Spleen (tissue), 11 donors: ENCODE data around the gene ATP6V0A4. TPM values are rescaled to one million over a fixed set of nuclear protein-coding genes. Genes with fewer than 3 reads are reported as not detected.

Experiments used
- DNase-seq: peaks from one replicate; pipeline ENCODE4 v3.0.0-alpha.2; 2020
- H3K27ac ChIP-seq, 8 donors: fragments of 200-600 bp; sonication (generic) in 7 of 8; 1 replicate in 4 of 8; 2 replicates in 4 of 8; pipeline versions ENCODE4 v1.5.0 to v1.8.0; 2016 to 2021; ENCODE audit warnings: inconsistent platforms in 4 of 8, mild to moderate bottlenecking in 4 of 8, moderate library complexity in 1 of 8
- H3K27me3 ChIP-seq, 7 donors: fragments of 200-600 bp; sonication (generic) in 6 of 7; replicated peaks in 1 of 7; 1 replicate in 4 of 7; 2 replicates in 3 of 7; pipeline versions ENCODE4 v1.5.0 to v1.8.0; 2016 to 2021; ENCODE audit warnings: inconsistent platforms in 3 of 7, mild to moderate bottlenecking in 1 of 7
- H3K36me3 ChIP-seq, 6 donors: fragments of 200-600 bp; sonication (generic) in 5 of 6; 1 replicate in 4 of 6; 2 replicates in 2 of 6; pipeline versions ENCODE4 v1.5.0 to v1.8.0; 2016 to 2021; ENCODE audit warnings: inconsistent platforms in 2 of 6
- H3K4me1 ChIP-seq, 6 donors: fragments of 200-600 bp; sonication (generic) in 5 of 6; 1 replicate in 3 of 6; 2 replicates in 3 of 6; pipeline versions ENCODE4 v1.5.0 to v1.8.0; 2016 to 2021; ENCODE audit warnings: inconsistent platforms in 3 of 6
- H3K4me3 ChIP-seq, 8 donors: fragments of 200-600 bp; sonication (generic) in 7 of 8; 1 replicate in 4 of 8; 2 replicates in 4 of 8; pipeline versions ENCODE4 v1.5.0 to v1.8.0; 2016 to 2021; ENCODE audit warnings: inconsistent platforms in 4 of 8, mild to moderate bottlenecking in 4 of 8, moderate library complexity in 2 of 8
- H3K9me3 ChIP-seq, 8 donors: fragments of 200-600 bp; sonication (generic) in 7 of 8; 1 replicate in 4 of 8; 2 replicates in 4 of 8; pipeline versions ENCODE4 v1.5.0 to v1.8.0; 2016 to 2021; ENCODE audit warnings: inconsistent platforms in 4 of 8
- POLR2A ChIP-seq, 3 donors: fragments of 450-650 bp; IDR thresholded peaks; one replicate each; pipeline ENCODE4 v1.5.1; 2017; ENCODE audit warnings: antibody characterized with exemption in 3 of 3, mild to moderate bottlenecking in 1 of 3
- POLR2AphosphoS5 ChIP-seq, 3 donors: sonication (generic); formaldehyde crosslinking; IDR thresholded peaks; one replicate each; pipeline ENCODE4 v1.5.1; 2017; ENCODE audit warnings: antibody characterized with exemption in 3 of 3
- WGBS, 5 donors: extraction: QIAGEN DNeasy Blood & Tissue Kit in 3 of 5; methylation state at CpG; one replicate each; pipeline versions ENCODE4 v1.1.5 to v1.1.7; 2013 to 2018; 5-methylcytosine and 5-hydroxymethylcytosine counted together
- intact Hi-C: fragments of 100-400 bp; cut with DNase I; formaldehyde crosslinking; loops from one replicate; pipeline ENCODE4 v1.15.0; 2023; ENCODE audit warnings: low total_unique reads
- polyA plus RNA-seq, 3 donors: library from polyadenylated mRNA; stranded (reverse); fragments of 200-250 nt; gene quantifications; one replicate each; pipeline ENCODE4 v1.2.1, GENCODE V29; 2013
- total RNA-seq, 7 donors: library from RNA; depleted of rRNA in 3 of 7; stranded (reverse); fragments of >200 nt in 3 of 7; fragmentation: NEBNext Ultra II Directional in 4 of 7; extraction: Animal tissue kit (Norgen Biotek cat#: 25700) in 4 of 7; gene quantifications; one replicate each; pipeline versions ENCODE4 v1.1.0 to v1.2.1, GENCODE V29; 2016 to 2021
- TF ChIP-seq, protein P1 (sequence below), 11 experiments: fragments of 200-600 bp in 7 of 11; fragments of 450-650 bp in 4 of 11; sonication (generic) in 4 of 11; IDR thresholded peaks in 8 of 11; conservative IDR thresholded peaks in 3 of 11; 1 replicate in 7 of 11; 2 replicates in 4 of 11; pipeline versions ENCODE4 v1.4.0 to v1.8.0; 2016 to 2021; ENCODE audit warnings: antibody characterized with exemption in 11 of 11, inconsistent platforms in 4 of 11, mild to moderate bottlenecking in 1 of 11
- donor health status: healthy with polysubstance abuse.
- donor health status: DM: no; HTN: no; CAD: no; lungs with moderate emphysema.
- donor health status: DM: no; HTN: no; CAD: no.
- donor health status: Bipolar disorder and iron deficiency.
- donor health status: healthy.
- donor health status: DM: no; HTN: no; CAD: no.
- donor health status: DM: yes; HTN: yes; CAD: no.

The ATP6V0A4 gene
- total and polyA plus RNA-seq, 10 donors: not detected

DNA sequence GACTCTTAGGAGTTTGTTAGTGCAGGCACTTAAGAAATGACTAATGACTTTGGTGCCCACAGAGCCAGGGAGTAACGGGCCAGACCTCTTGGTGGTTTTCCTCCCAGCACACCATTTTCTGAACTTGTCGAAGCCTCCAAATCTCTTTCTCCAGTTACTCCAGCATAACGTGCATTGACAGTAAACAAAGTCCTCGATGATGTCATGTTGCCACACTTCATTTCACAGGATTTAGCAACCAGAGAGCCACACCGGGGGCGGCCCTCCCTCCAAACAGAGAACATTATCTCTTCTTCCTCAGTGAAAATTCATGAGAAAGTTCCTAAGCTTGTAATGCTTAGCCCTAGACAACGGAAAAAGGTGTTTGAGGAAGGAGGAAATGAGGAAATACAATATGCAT, 92.8 kb downstream of the ATP6V0A4 start:
- no peaks in the 10 kb centered on the region for H3K27me3 ChIP-seq
- TF ChIP-seq, protein P1, sequence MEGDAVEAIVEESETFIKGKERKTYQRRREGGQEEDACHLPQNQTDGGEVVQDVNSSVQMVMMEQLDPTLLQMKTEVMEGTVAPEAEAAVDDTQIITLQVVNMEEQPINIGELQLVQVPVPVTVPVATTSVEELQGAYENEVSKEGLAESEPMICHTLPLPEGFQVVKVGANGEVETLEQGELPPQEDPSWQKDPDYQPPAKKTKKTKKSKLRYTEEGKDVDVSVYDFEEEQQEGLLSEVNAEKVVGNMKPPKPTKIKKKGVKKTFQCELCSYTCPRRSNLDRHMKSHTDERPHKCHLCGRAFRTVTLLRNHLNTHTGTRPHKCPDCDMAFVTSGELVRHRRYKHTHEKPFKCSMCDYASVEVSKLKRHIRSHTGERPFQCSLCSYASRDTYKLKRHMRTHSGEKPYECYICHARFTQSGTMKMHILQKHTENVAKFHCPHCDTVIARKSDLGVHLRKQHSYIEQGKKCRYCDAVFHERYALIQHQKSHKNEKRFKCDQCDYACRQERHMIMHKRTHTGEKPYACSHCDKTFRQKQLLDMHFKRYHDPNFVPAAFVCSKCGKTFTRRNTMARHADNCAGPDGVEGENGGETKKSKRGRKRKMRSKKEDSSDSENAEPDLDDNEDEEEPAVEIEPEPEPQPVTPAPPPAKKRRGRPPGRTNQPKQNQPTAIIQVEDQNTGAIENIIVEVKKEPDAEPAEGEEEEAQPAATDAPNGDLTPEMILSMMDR (IDR thresholded peaks at IDR 0.05 in 8 of 11, conservative IDR thresholded peaks at IDR 0.05 in 3 of 11): no peak
- TF ChIP-seq POLR2A (IDR thresholded peaks at IDR 0.05): no peak
- TF ChIP-seq POLR2AphosphoS5 (IDR thresholded peaks at IDR 0.05): no peak
- H3K4me1 ChIP-seq: no peaks in the 10 kb centered on the region
- WGBS, 5 donors: 17 to 35% (median 26%) methylated on average over 7 of the region's 7 CpGs
- intact Hi-C loops: no loop called here
- no peak overlapping the region for H3K27ac ChIP-seq
- H3K9me3 ChIP-seq: no peaks in the 10 kb centered on the region
- H3K4me3 ChIP-seq: no peak overlapping the region
- DNase-seq: no peak
- no peaks in the 10 kb centered on the region for H3K36me3 ChIP-seq

DNA sequence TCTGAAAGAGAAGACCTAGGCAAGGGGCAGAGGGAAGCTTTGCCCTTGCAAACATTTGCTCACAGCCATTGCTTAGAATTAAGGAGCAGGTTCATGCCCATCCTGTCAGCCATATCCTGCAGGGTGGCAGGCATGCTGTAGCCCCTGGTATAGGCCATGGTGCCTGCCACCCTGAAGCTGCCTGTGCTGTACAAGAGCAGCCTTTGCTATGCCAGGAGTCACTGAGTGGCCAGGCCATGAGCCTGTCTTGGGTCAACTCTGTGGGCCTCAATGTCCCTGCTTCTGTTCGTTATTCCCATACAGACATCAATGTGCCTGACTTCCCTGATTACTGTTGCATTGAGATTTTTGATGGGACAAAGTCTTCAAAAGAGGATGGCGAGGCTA, 96.5 kb downstream of the ATP6V0A4 start:
- H3K27ac ChIP-seq: no peak overlapping the region
- H3K9me3 ChIP-seq: no peaks in the 10 kb centered on the region
- no peak for TF ChIP-seq POLR2AphosphoS5 (IDR thresholded peaks at IDR 0.05)
- no peak for TF ChIP-seq POLR2A (IDR thresholded peaks at IDR 0.05)
- TF ChIP-seq, protein P1 (IDR thresholded peaks at IDR 0.05 in 8 of 11, conservative IDR thresholded peaks at IDR 0.05 in 3 of 11): no peak
- no peak for DNase-seq
- intact Hi-C loops: no loop called here
- WGBS, 5 donors: 72 to 93% (median 85%) methylated on average over 2 of the region's 2 CpGs
- H3K4me1 ChIP-seq: no peaks in the 10 kb centered on the region
- no peak overlapping the region for H3K4me3 ChIP-seq
- H3K36me3 ChIP-seq: no peaks in the 10 kb centered on the region
- no peaks in the 10 kb centered on the region for H3K27me3 ChIP-seq

DNA sequence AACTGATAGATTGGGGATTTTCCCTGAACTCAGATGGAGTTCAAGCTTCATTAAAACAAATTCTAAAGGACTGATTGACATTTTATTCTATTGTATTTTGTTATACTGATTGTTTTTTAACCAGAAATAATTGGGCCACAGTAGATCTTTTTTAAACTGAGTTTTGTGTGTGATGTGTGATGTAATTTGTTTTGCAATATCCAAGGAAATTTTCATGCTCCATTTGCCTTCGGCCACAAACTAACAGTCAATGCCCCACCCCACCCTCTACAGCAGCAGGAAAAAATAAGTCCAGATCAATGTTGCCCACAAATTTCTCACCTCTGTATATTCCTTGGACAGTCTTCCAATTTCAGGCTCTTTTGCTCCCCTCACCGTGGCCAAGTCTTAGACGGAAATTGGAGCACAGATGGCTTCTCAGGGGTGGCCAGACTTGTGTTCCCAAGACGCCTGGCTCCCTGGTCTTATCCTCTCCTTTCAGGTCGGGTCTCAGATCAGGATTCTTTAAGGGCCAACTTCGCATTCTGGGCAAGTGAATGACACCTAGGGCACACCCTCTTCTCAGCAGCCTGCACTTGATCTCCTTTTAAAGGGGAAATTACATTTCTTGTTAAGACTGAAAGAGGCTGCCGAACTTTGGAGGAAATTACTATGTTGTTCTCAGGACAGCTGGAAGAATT, 97.0 kb downstream of the ATP6V0A4 start, which contains the start of gene SVOPL:
SVOPL (minus strand) TSS at position 506 of the 680 bp plus-strand sequence. CDS start 22,317 bp downstream, outside the sequence.
- no peak for DNase-seq
- TF ChIP-seq POLR2AphosphoS5 (IDR thresholded peaks at IDR 0.05) (no peak), POLR2A (IDR thresholded peaks at IDR 0.05) (no peak)
- TF ChIP-seq, protein P1 (IDR thresholded peaks at IDR 0.05 in 8 of 11, conservative IDR thresholded peaks at IDR 0.05 in 3 of 11): no peak
- WGBS, 5 donors: 54 to 79% (median 60%) methylated on average over 7 of the region's 7 CpGs
- H3K27me3 ChIP-seq: no peaks in the 10 kb centered on the region
- no peaks in the 10 kb centered on the region for H3K36me3 ChIP-seq
- H3K4me3 ChIP-seq: no peak within 1 kb of the TSS
- intact Hi-C loops: no loop called here
- no peaks in the 10 kb centered on the region for H3K9me3 ChIP-seq
- H3K4me1 ChIP-seq: no peaks in the 10 kb centered on the region
- H3K27ac ChIP-seq: no peak within 1 kb of the TSS

DNA sequence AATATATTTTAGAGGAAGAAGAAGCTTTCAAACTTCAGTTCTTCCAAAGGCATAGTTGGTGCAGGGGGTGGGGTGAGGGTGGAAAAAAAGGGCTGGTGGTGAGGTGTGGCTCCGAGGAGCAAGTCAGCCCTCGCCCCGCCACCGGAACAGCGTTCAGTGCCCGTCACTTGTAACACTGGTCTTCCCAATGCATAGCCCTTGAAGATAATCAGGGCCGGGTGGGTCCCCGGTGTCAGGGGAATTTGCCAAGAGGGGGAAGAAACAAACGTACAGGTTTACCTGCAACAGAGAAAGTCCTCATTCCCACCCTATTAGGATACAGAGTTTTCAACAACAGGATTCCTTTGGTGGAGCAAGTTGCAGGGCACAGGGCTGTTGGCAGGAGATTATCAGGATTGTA, 98.3 kb downstream of the ATP6V0A4 start:
- TF ChIP-seq POLR2A (IDR thresholded peaks at IDR 0.05): no peak
- TF ChIP-seq, protein P1 (IDR thresholded peaks at IDR 0.05 in 8 of 11, conservative IDR thresholded peaks at IDR 0.05 in 3 of 11): no peak
- TF ChIP-seq POLR2AphosphoS5 (IDR thresholded peaks at IDR 0.05): no peak
- intact Hi-C loops: no loop called here

More for the DNA sequence above, 98.3 kb downstream of the ATP6V0A4 start:
- Histone ChIP-seq H3K27me3 (no peaks in the 10 kb centered on the region), H3K4me1 (no peaks in the 10 kb centered on the region), H3K27ac (no peak overlapping the region), H3K36me3 (no peaks in the 10 kb centered on the region), H3K9me3 (no peaks in the 10 kb centered on the region), H3K4me3 (no peak overlapping the region)
- 78 to 92% (median 90%) methylated on average over 9 of the region's 9 CpGs for WGBS, 5 donors
- no peak for DNase-seq
